ENCODE measurements around the gene PDGFA. TPM values are rescaled to one million over a fixed set of nuclear protein-coding genes. Genes with fewer than 3 reads are reported as not detected.

The PDGFA gene
- total RNA-seq, 1 donor from 2014 or later = 31.2 TPM

DNA sequence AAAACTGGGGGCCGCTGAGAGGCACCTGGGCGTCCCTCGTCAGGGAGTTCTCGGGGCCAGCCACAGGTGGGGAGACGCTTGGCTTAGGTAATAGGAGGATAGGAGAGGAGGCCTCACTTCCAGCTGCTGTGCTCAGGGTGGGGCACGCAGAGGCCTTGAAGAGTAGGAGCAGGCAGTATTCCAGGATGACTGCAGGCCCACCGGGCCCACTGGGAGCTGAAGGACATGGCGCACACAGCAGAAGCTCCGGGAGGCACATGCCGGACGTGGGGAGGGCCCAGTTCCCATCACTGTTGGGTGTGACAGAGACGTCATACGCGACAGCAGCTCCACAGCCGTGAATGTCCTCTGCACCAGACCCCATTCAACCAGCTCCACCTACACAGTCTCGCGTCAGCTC lies 22.0 kb upstream of the PDGFA start:
- no peaks in the 10 kb centered on the region for H3K36me3 ChIP-seq
- H3K27me3 ChIP-seq = no peaks in the 10 kb centered on the region
- H3K9me3 ChIP-seq = no peaks in the 10 kb centered on the region
- no peak for TF ChIP-seq POLR2AphosphoS5 (IDR thresholded peaks at IDR 0.05; ENCODE audit: insufficient read depth in 1 of 2, low read depth in 1 of 2)
- TF ChIP-seq, protein P1, sequence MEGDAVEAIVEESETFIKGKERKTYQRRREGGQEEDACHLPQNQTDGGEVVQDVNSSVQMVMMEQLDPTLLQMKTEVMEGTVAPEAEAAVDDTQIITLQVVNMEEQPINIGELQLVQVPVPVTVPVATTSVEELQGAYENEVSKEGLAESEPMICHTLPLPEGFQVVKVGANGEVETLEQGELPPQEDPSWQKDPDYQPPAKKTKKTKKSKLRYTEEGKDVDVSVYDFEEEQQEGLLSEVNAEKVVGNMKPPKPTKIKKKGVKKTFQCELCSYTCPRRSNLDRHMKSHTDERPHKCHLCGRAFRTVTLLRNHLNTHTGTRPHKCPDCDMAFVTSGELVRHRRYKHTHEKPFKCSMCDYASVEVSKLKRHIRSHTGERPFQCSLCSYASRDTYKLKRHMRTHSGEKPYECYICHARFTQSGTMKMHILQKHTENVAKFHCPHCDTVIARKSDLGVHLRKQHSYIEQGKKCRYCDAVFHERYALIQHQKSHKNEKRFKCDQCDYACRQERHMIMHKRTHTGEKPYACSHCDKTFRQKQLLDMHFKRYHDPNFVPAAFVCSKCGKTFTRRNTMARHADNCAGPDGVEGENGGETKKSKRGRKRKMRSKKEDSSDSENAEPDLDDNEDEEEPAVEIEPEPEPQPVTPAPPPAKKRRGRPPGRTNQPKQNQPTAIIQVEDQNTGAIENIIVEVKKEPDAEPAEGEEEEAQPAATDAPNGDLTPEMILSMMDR (IDR thresholded peaks at IDR 0.05) = no peak
- TF ChIP-seq POLR2A (IDR thresholded peaks at IDR 0.05) = no peak
- DNase-seq (ENCODE audit: extremely low spot score in 2 of 2) = no peak
- intact Hi-C loops (cut with DNase I) = no loop called here
- no peak overlapping the region for H3K27ac ChIP-seq
- H3K4me1 ChIP-seq = peaks cover 34% of the 10 kb centered on the region
- H3K4me3 ChIP-seq = no peak overlapping the region

DNA sequence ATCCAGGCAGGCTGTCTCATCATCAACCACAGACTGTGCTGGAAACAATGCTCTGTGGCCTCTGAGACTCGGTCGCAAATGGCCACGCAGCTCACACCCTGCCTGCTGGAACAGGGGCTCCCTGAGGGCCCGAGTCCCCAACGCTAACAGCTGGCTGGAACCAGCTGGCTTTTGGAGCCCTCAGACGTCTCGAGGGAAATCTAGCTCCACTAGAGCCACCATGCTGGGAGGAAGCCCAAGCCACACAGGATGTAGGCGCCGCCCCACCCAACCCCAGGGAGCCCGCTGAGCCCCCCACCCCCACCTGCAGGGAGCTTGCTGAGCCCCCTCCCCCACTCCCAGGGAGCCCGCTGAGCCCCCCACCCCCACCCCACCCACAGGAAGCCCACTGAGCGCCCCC lies 21.4 kb upstream of the PDGFA start:
- intact Hi-C loops (cut with DNase I) = no loop called here

DNA sequence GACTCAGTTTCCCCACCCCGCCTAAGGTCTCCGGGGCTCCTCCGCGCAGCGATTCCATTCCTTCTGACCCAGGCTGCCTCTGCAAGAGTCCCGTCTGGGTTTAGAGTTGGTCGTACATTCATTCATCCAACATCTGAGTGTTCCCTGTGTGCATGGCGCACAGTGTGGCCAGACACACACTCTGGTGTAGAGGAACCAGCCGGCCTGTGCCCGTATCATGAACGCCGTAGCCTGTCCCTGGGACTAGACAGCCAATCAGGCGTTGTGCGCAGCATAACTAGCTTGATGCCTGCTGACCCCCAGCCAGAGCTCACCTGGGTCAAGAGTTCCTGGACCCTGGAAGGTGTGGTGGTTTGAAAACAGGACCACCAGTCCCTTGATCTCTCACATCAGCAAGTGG lies 20.9 kb upstream of the PDGFA start:
- H3K36me3 ChIP-seq = no peaks in the 10 kb centered on the region
- H3K4me3 ChIP-seq = no peak overlapping the region
- no peaks in the 10 kb centered on the region for H3K27me3 ChIP-seq
- intact Hi-C loops (cut with DNase I) = no loop called here
- peaks cover 34% of the 10 kb centered on the region for H3K4me1 ChIP-seq
- H3K9me3 ChIP-seq = no peaks in the 10 kb centered on the region
- no peak overlapping the region for H3K27ac ChIP-seq
- DNase-seq (ENCODE audit: extremely low spot score in 2 of 2) = no peak
- TF ChIP-seq, protein P1 (IDR thresholded peaks at IDR 0.05) = no peak
- TF ChIP-seq POLR2A (IDR thresholded peaks at IDR 0.05) (no peak), POLR2AphosphoS5 (IDR thresholded peaks at IDR 0.05; ENCODE audit: insufficient read depth in 1 of 2, low read depth in 1 of 2) (no peak)

More for the DNA sequence above, 21.4 kb upstream of the PDGFA start:
- Histone ChIP-seq H3K4me1 (peaks cover 34% of the 10 kb centered on the region), H3K27ac (no peak overlapping the region), H3K4me3 (no peak overlapping the region), H3K36me3 (no peaks in the 10 kb centered on the region), H3K9me3 (no peaks in the 10 kb centered on the region), H3K27me3 (no peaks in the 10 kb centered on the region)
- no peak for DNase-seq (ENCODE audit: extremely low spot score in 2 of 2)
- TF ChIP-seq, protein P1 (IDR thresholded peaks at IDR 0.05) = no peak
- TF ChIP-seq POLR2AphosphoS5 (IDR thresholded peaks at IDR 0.05; ENCODE audit: insufficient read depth in 1 of 2, low read depth in 1 of 2) (no peak), POLR2A (IDR thresholded peaks at IDR 0.05) (no peak)

DNA sequence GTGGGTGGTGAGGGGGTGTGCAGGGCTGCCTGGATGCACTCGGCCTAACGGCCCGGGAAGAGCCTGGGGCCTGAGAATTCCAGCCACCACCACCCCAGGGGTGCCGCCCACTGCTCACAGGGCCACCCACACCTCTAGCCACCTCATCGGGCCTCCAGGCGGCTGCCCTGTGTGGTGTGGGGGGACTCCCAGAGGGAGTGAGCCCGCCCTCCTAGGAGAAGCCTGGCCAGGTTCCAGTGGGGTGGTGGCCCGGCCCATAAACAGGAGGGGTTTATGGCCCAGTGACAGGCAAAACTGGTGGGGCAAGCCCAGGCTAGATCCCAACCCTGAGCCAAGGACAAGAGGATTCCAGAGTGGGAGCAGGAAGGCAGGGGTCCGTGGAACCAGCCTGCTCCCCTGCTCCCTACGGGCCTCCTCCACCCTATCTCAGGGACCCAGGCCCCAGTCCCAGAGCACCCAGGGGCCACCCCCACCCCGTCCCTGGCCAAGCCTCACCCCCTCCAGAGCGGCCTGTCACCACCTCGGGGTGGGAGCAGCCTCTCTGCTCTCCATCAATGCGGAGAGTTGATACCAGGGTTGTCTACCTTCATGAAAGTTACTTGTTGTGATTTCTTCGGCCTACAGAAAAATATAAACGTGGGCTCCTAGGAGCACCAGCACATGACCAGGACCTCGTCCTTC lies 20.2 kb upstream of the PDGFA start:
- no peaks in the 10 kb centered on the region for H3K27me3 ChIP-seq
- intact Hi-C loops (cut with DNase I) = no loop called here
- no peak overlapping the region for H3K4me3 ChIP-seq
- H3K27ac ChIP-seq = peak overlapping the region; percentile 26
- H3K36me3 ChIP-seq = no peaks in the 10 kb centered on the region
- TF ChIP-seq, protein P1 (IDR thresholded peaks at IDR 0.05) = no peak
- TF ChIP-seq POLR2A (IDR thresholded peaks at IDR 0.05) (no peak), POLR2AphosphoS5 (IDR thresholded peaks at IDR 0.05; ENCODE audit: insufficient read depth in 1 of 2, low read depth in 1 of 2) (no peak)
- no peak for DNase-seq (ENCODE audit: extremely low spot score in 2 of 2)
- H3K9me3 ChIP-seq = no peaks in the 10 kb centered on the region
- H3K4me1 ChIP-seq = peaks cover 34% of the 10 kb centered on the region
